NOMO-1 treated with DMSO at 0.1 percent for 48 hours (cell line): ENCODE results near the gene DENND2D.

Experiments
- DNase-seq: peaks from one replicate; lab custom pipeline; 2025; ENCODE audit not compliant: unreplicated experiment; lab: John Stamatoyannopoulos, UW

DENND2D gene

DNA sequence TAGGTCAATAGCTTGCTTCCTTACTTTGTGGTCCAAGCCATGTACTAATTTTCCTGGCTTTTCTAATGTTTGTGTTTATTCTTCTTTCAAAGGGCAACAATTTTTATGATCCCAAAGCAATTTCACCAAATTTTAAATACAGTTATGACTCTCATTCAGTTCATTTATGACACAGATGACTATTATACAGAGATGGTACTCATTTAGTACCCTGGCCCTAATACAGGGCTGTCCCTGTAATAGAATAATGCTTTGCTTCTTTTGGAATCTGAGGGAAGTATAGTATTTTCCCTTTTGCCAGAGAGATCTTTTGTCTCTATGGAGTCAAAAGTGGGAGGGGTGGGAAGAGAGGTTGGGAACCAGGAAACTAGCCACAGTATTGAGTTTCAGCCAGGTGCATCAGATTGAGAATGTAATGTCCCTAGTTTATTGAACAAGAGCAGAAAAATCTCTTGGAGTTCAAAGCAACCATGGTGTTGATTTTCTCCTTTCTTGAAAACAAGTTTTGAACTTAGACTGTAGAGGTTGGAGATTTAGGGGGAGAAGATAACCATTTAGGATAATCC, 20.4 kb downstream of the DENND2D start:
- no peak for DNase-seq

- no peak for DNase-seq
Measured at GRCh38 chr1:111176678-111177077, 23.8 kb downstream of the DENND2D start.

DNA sequence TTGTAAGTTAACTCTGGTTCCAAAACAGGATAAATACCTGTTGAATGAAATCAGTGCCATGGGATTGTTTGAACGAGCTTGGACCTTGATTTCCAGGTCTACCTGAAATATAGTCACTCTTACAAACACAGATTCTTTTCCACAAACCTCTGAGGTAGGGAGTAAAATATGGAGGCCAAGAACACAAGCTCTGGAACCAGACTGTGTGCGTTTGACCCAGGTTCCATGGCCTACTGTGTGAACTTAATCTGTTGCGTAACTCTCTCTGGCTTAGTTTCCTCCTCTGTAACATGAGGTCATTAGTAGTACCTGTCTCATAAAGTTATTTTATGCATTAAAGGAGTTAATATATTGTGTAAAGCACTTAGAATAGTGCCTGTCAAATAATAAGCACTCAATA, 25.1 kb downstream of the DENND2D start:
- DNase-seq, result no peak

GRCh38 chr1:111174070-111174469, 26.4 kb downstream of the DENND2D start:
- no peak for DNase-seq

DNA sequence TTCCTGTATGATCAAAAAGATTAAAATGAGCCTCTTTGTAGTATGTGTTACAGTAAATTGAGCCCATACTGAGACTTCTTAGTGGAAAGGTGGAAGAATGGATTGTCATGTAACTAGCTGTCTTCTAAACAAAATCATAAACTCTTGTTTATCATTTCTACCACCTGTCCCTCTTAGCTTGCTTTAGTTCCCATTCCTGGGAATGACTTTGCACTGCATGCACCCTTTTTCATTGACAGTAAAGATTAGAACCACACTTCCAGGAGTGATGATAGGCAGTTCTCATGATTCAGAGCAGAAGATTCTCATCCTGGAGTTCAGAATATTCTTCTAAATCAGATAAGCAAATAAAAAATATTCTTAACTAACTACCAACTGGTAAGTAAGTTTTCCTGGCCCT, 28.0 kb downstream of the DENND2D start:
- DNase-seq, result no peak

GRCh38 chr1:111164151-111164550, 36.3 kb downstream of the DENND2D start:
- DNase-seq, result no peak

DNA sequence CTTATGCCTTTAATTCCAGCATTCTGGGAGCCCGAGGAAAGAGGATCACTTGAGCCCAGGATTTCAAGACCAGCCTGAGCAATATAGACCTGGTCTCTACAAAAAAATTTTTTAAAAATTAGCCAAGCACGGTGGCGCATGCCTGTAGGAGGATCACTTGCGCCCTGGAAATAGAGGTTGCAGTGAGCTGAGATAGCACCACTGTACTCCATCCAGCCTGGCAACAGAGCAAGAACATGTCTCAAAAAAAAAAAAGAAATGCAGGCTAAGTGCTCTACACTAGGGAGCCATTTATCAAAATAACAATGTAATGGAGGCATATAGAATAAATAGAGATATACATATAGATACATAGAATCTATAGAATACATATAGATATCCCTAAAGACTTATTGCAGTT, 37.1 kb downstream of the DENND2D start:
- DNase-seq, result no peak

DNA sequence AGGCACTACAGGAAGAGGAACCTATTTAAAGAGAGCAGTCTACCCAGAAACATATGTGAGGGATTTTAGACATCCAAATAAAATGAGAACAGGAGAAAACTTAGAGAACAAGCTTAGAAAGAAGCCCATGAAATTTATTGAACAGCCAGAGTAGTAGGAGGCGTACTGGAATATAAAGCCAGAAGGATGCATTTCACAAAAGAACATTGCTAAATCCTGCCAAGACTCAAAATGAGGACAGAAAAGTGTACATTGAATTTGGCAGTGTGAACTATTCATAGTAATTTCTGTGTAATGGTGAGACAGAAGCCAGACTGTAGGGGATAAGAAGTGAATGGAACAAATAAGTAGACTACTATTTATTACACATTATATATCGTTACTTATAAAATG, 38.0 kb downstream of the DENND2D start:
- DNase-seq, result no peak

DNA sequence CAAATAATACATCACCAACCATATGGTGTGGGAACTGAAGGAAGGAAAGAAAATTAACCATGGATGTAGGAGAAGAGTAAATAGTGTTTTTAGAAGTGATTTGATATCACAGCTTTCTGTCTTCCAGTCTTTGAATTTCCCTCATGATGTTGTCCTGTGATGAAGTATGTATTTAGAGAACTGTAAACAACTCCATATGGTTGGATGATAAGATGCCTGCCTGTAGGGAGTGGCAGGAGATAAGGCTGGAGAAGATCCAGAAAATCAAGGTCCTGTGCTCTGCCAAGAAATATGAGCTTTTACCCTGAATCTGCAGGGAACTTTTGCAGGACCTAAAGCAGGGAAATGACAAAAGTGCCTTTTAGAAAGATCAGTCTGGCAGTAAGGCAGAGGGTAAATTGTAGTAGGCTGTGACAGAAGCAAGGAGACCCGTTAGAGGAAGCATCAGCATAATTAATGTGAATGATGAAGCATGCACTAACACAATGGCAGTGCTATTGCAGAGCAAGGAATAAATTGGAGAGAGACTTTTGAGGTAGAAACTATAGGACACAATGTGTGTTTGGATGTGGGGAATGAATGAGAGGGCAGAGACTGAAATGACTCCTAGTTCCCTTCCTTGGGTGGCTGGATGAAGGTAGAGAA, 38.5 kb downstream of the DENND2D start:
- DNase-seq, result no peak

DNA sequence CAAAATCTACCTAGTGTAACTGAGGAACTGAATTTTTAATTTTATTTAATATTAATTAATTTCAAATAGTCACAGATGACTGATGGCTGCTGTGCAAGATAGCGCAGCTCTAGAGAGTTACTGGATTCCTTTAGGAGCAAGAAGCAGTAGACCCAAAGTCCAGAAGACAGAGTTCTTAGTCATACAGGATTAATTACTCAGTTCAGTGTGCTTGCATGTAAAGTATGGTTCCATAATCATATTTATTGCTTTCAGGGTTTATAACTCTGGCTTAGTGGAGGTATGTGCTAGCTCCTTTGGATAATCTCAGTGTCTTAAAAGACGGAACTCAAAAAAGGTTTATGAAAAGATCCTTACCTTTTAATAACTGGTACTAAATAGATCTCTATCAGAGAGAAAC, 43.0 kb downstream of the DENND2D start:
- DNase-seq, result no peak

DNA sequence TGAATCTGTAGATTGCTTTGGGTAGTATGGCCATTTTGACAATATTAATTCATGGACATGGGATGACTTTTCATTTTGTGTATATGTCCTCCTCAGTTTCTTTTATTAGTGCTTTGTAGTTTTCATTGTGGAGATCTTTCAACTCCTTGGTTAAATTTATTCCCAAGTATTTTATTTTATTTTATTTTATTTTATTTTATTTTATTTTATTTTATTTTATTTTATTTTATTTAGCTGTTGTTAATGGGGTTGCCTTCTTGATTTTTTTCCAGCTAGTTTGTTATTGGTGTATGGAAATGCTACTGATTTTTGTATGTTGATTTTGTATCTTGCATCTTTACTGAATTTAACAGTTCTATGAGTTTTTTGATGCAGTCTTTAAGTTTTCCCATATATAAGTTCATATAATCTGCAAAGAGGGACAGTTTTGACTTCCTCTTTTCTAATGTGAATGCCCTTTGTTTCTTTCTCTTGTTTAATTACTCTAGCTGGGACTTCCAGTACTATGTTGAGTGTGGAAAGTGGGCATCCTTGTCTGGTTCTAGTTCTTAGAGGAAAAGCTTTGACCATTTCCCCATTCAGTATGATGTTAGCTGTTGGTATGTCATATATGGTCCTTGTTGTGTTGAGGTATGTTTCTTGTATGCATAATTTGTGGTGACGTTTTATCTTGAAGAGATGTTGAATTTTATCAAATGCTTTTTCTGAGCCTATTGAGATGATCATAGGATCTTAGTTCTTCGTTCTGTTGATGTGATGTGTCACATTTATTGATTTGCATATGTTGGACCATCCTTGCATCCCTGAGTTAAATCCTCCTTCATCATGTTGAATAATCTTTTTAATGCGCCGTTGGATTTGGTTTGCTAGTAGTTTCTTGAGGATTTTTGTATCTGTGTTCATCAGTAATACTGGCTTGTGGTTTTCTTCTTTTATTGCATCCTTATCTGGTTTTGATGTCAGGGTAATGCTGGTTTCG, 46.1 kb downstream of the DENND2D start:
- peak; percentile 30 for DNase-seq

DNA sequence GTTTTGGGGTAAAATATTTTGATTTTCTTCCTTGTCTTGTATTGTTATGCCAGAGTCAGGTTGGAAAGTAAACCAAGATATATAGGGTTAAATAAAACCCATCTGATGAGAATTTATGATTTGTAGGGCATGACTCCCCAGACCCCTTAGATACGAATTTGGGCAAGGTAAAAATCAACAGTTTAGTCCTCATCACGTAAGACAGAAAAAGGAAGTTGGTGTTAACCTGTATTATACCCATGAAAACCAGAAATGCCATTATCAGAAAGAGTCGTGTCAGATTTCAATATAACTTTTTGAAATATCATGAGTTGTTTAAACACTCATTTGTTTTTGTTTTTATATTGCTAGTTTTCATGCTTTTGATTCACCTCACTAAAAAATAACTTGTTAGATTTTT, 48.6 kb downstream of the DENND2D start:
- DNase-seq, result no peak

- no peak for DNase-seq
Measured at GRCh38 chr1:111148376-111148881, 52.0 kb downstream of the DENND2D start.

DNA sequence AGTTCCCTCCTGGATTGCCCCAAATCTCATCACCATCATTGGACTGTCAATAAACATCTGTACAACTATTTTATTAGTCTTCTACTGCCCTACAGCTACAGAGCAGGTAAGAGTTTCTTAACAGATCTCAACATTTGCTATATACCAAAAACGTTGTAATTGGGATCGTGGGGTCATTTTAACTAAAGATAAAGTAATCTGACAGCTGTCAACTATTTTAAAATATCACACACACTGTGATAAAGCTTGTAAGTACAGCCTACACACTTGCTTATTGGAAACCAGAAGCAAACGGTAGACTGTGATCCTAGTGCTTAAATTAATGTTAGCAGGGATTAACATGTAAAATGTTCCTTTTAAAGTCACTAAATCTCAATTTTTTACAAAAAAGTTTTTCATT, 52.5 kb downstream of the DENND2D start:
- no peak for DNase-seq

DNA sequence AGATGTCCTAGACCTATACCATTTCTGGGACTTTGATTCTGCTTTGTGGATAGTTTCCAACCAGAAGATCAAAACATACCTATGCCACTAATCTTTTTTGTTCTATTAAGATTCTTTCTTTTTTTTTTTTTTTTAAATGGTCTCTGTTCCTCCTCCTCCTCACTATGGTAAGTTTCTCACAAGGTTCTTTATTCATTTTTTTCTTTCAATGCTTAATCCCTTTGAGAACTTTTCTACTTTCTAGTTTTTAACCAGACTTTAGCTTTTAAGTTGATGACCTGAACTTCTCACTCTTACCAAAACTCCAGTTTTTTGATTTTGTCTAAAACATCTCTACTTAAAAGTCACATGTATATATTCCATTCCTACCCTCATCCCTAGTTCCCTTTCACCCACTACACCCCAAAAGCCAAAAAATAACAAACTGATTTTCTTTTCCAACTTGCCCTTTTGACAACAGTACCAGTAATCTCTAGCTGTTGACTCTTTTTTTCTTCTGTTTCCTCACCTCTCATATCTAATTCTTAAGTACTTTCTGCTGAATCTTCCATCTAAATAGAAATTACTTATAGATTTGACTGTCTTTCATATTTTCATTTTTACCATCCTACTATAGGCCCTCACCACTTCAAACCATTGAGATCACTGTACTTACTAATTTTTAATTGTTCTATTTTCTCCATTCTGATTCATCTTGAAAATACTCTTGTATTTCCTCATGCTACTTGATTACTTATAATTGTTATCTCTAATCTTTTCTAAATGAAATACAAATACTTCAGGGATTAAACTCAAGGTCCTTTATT, 54.3 kb downstream of the DENND2D start:
- no peak for DNase-seq

DNA sequence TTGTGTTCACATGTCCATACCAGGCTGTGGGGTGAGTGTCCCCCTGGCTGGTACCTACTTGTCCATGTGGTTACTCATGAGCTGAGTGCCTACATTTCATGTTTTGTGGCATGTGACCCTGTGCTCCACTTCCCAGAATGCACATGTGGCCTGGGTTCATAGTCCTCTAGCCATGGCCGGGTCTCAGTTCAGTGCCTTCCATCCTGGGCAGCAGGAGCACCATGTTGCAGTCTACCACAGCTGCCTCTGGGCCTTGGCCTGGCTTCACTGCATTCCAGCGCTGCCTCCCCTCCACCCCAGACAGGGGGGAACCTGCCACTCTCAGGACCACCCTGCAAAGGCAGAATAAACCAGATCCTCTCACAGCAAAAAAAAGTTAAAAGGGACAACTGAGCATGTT, 54.9 kb downstream of the DENND2D start:
- no peak for DNase-seq

DNA sequence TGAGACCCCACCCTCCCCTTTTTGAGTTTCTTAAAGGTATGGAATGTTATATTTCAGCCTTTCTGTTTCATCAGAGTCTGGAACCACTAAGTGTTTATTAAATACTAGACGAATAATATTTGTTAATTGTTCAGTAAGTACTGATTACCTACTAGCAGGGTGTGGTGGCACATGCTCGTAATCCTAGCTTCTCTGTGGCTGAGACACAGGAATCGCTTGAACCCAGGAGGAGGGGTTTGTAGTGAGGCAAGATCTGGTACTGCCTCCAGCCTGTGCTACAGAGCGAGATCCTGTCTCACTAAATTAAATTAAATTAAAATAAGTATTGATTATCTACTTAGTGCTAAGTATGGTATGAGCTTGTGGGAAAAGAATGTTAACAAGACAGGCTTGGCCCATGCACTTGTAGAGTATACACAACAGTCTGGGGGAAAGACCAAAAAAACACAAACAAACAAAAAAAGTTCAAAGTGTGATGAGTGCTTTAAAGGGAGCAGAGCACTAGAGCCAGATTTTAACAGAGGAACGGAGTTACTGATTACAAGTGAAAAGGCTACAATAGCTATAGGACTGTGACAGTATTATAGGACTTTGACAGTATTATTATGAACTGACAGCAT, 58.0 kb downstream of the DENND2D start:
- no peak for DNase-seq

DNA sequence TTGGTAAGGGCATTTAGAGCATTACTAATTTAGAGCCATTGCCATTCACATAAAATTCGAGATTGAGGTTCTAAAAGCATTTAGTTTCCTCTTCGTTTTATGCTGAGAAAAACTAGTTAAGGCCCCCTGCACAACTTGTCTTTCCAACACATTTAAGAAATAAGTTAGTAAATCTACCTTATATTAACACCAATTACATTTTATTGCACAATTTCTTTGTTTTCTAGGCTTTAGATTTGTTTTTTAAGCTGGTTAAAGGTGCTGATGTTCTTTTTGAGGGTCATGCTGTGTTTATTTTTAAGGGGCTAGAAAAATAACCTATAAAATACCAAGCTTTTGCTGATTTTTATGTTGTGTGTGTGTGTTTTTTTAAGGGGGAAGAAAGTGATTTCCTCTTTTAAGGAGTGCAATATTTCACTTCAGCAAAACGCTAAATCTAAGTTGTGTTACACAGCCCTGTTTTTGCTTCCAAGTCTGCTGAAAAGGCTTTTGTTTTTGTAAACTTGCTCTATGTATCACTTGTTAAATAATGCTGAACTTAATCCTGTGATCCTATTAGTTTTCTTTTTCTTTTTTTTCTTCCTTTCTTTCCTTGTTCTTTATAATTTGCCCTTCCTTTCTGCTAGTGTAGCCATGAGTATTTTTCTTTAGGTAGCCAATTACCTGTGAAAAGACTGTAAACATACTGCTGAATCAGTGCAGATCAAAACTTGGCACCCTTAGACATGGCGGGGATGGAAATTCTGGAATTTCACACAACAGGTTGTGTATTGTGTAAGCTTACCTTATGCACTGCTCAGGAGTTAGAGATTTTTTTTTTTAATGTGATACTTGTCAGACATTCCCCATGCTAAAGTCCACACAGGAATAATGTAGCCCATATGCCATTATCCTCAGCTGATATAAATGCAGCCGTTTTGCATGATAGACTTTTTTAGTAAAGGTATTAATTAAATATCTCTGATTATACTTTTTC, 58.9 kb downstream of the DENND2D start:
- peak; percentile 3 for DNase-seq

DNA sequence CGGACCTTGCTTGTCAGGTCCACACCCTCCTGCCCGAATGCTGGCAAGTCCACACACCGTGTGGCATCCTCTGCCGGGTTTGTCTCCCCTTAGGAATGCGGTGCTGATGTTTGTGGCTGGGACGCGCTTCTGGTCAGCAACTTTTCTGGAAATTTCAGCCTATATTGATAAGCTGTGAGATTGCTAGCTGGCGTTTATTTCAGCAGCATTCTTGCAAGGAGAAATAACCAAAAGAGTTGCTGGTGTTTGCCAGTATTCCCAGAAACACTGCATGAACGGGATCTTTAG, 59.8 kb downstream of the DENND2D start:
- DNase-seq, result no peak
